ENCODE data around the gene KCNQ5. TPM values are rescaled to one million over a fixed set of nuclear protein-coding genes. Genes with fewer than 3 reads are reported as not detected.

KCNQ5 gene
- total RNA-seq, 1 donor from 2014 or later, result 2.1 TPM

DNA sequence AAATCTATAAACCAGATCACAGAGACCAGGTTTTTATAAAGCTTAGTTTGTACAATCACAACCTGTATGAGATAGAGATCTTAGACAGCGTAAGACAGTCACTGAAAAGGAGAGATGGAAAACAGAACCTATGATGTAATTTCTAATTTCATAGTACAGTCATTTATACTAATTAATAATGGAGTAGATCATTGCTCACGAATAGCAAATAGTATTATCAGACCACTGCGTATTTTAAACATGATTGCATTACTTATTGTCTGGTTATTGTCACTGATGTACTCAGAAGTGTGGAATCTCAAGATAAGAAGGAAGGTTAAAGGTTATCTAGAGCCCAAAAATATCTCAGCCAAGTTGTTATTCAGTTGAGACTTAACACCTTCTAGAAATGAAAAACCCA lies 487.8 kb downstream of the KCNQ5 start:
- H3K27me3 ChIP-seq (ENCODE audit: control insufficient read depth, insufficient read depth, low read length), result no peaks in the 10 kb centered on the region
- H3K36me3 ChIP-seq (ENCODE audit: control insufficient read depth, insufficient read depth, low read length), result no peaks in the 10 kb centered on the region
- FAIRE-seq (no peak), DNase-seq (ENCODE audit: low read depth) (no peak)
- no peak overlapping the region for H3K4me3 ChIP-seq (ENCODE audit: low read depth, low read length)
- TF ChIP-seq, protein P1, sequence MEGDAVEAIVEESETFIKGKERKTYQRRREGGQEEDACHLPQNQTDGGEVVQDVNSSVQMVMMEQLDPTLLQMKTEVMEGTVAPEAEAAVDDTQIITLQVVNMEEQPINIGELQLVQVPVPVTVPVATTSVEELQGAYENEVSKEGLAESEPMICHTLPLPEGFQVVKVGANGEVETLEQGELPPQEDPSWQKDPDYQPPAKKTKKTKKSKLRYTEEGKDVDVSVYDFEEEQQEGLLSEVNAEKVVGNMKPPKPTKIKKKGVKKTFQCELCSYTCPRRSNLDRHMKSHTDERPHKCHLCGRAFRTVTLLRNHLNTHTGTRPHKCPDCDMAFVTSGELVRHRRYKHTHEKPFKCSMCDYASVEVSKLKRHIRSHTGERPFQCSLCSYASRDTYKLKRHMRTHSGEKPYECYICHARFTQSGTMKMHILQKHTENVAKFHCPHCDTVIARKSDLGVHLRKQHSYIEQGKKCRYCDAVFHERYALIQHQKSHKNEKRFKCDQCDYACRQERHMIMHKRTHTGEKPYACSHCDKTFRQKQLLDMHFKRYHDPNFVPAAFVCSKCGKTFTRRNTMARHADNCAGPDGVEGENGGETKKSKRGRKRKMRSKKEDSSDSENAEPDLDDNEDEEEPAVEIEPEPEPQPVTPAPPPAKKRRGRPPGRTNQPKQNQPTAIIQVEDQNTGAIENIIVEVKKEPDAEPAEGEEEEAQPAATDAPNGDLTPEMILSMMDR (IDR thresholded peaks at IDR 0.05; ENCODE audit: insufficient read depth, low read length, severe bottlenecking), result no peak

DNA sequence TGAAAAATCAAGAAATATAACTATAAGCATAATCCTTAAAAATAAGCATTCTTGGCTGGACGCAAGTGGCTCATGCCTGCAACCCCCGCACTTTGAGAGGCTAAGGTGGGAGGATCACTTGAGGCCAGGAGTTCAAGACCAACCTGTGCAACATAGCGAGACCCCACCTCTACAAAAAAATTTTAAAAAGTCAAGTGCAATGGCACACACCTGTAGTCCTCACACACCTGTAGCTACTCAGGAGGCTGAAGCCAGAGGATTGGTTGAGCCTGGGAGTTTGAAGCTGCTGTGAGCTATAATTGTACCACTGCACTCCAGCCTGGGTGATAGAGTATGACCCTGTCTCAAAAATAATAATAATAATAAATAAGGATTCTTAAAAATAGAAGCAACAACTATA lies 494.5 kb downstream of the KCNQ5 start:
- no peak for FAIRE-seq
- Histone ChIP-seq H3K36me3 (ENCODE audit: control insufficient read depth, insufficient read depth, low read length) (no peaks in the 10 kb centered on the region), H3K4me3 (ENCODE audit: low read depth, low read length) (no peak overlapping the region), H3K27me3 (ENCODE audit: control insufficient read depth, insufficient read depth, low read length) (no peaks in the 10 kb centered on the region)
- TF ChIP-seq, protein P1 (IDR thresholded peaks at IDR 0.05; ENCODE audit: insufficient read depth, low read length, severe bottlenecking), result no peak
- DNase-seq (ENCODE audit: low read depth), result no peak

DNA sequence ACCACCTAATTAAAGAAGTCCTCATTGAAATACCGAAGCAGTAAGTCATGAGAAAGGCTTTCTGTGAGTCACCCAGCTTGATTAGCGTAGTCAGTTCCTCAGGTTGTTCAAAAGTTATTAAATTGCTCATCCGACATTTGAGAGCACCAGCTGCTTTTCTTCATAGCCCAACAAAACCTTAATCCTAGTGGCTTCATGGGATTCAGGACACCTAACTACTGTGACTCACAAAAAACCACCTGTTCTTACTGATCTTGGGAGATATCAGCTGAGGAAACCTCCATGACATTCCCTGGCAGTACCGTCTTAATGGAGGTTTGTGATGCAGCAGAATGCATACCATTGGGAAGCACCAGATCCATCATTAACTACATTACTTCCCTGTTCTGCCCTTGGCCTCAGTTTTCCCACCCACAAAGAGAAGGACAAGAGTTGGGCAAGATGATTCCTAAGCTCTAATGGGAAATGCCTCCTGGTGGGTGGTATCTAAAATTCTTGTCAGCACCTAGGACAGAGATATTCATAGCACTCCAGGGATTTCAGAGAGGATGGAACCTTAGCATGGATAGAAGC lies 499.6 kb downstream of the KCNQ5 start:
- DNase-seq (ENCODE audit: low read depth), result peak; percentile 65
- TF ChIP-seq, protein P1 (IDR thresholded peaks at IDR 0.05; ENCODE audit: insufficient read depth, low read length, severe bottlenecking), result peak; percentile 17
- FAIRE-seq, result no peak
- H3K36me3 ChIP-seq (ENCODE audit: control insufficient read depth, insufficient read depth, low read length), result no peaks in the 10 kb centered on the region
- no peaks in the 10 kb centered on the region for H3K27me3 ChIP-seq (ENCODE audit: control insufficient read depth, insufficient read depth, low read length)
- no peak overlapping the region for H3K4me3 ChIP-seq (ENCODE audit: low read depth, low read length)

DNA sequence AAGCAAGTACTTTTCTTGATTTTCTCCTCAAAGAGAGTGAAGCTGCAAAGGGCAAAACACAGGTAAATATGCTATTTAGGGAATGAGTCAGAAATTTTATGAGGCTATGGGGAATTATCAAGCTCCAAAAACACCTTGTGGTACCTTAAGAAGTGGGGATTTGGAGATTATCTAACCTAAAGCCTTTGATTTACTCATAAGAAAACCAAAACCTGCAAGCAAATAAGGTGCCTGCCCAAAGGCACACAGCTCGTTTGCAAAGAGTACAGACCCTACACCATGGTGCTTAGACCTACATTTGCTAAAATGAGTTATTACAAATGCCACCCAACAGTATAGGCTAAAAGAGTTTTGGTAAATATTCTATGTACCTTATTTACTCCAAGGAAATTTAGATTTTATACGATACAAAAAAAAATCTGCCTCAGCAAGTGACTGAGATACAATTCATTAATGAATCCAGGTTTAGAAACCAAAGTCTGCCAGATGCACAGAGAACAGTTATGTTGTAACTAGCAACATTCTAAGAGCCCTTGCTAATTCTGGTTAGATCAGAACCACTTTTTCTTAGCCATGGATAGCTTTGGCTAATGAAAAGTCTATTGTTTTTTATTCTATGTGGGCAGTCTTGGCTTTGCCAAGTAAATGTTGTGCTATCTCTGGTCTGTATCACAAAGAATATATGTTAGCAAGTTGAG lies 501.9 kb downstream of the KCNQ5 start:
- no peaks in the 10 kb centered on the region for H3K27me3 ChIP-seq (ENCODE audit: control insufficient read depth, insufficient read depth, low read length)
- H3K4me3 ChIP-seq (ENCODE audit: low read depth, low read length), result no peak overlapping the region
- TF ChIP-seq, protein P1 (IDR thresholded peaks at IDR 0.05; ENCODE audit: insufficient read depth, low read length, severe bottlenecking), result no peak
- no peak for FAIRE-seq
- DNase-seq (ENCODE audit: low read depth), result no peak
- no peaks in the 10 kb centered on the region for H3K36me3 ChIP-seq (ENCODE audit: control insufficient read depth, insufficient read depth, low read length)

DNA sequence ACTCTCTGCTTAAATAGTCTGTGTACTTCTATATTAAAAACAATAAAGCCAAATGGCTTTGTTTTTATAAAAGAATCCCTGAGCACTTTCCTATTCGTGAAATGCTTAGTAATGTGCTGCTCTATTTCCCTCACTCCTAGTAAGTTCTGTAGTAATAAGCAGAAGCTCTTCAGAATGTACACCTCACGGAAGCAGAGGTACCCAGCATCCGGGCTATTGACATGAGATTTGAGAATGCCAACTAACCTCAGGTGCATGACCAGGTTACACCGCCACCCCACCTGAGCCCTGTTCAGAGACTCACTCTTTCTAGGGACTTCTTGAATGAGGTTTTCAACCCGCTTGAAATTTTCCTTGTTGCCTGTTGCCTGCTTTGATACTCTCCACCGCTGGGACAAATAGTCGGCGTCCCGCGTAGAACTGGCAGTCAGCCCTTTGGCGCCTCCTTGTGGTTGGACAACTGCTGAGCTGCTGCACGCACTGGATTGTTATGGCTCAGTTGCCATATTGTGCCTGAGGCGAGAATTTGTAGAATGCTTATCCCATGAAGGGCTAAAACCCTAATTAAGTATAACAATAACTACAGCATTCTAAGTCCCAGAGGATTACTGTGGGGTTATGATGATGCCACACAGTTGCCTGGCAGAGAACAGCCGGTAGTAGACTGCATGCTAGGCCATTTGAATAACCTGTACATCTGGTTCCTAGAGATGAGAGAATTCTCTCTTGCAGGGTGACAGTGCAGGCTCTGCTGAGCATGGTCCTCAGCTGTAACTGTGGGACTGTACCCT lies 508.0 kb downstream of the KCNQ5 start:
- FAIRE-seq, result no peak

More for the DNA sequence above, 508.0 kb downstream of the KCNQ5 start:
- TF ChIP-seq, protein P1 (IDR thresholded peaks at IDR 0.05; ENCODE audit: insufficient read depth, low read length, severe bottlenecking), result peak; percentile 98
- peak; percentile 71 for DNase-seq (ENCODE audit: low read depth)
- Histone ChIP-seq H3K4me3 (ENCODE audit: low read depth, low read length) (no peak overlapping the region), H3K36me3 (ENCODE audit: control insufficient read depth, insufficient read depth, low read length) (no peaks in the 10 kb centered on the region), H3K27me3 (ENCODE audit: control insufficient read depth, insufficient read depth, low read length) (no peaks in the 10 kb centered on the region)

All from bronchial epithelial cell (primary cell).